ENCODE measurements around the gene NACA.

NACA gene

DNA sequence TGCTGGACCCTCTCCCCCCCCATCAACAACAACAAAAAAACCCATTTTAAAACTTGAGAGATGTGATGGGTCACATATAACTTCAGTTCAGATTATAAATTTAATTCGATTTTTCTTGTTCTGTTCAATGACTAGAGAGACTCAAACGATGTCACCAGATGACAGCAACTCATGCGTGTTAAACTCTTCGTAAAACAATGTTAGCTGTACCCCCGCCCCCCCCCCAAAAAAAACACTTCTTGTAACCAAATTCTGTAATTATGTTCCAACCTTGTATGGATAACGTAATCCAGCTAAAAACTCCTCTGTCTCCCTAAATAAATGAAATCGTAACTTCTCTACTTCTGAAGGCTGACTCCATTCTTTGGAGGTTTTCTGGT, 614 bp upstream of the NACA start (continued):
- no peak for TF ChIP-seq HOXA7 (CRISPR knock-in tag; IDR thresholded peaks at IDR 0.05; ENCODE audit: borderline replicate concordance)
- TF ChIP-seq ZBTB7A (tag by site-specific recombination; IDR thresholded peaks at IDR 0.05; ENCODE audit: low read depth), result 0 out of 2 replicates have a peak, but pooled peaks have one; percentile 10
- TF ChIP-seq, protein P1, sequence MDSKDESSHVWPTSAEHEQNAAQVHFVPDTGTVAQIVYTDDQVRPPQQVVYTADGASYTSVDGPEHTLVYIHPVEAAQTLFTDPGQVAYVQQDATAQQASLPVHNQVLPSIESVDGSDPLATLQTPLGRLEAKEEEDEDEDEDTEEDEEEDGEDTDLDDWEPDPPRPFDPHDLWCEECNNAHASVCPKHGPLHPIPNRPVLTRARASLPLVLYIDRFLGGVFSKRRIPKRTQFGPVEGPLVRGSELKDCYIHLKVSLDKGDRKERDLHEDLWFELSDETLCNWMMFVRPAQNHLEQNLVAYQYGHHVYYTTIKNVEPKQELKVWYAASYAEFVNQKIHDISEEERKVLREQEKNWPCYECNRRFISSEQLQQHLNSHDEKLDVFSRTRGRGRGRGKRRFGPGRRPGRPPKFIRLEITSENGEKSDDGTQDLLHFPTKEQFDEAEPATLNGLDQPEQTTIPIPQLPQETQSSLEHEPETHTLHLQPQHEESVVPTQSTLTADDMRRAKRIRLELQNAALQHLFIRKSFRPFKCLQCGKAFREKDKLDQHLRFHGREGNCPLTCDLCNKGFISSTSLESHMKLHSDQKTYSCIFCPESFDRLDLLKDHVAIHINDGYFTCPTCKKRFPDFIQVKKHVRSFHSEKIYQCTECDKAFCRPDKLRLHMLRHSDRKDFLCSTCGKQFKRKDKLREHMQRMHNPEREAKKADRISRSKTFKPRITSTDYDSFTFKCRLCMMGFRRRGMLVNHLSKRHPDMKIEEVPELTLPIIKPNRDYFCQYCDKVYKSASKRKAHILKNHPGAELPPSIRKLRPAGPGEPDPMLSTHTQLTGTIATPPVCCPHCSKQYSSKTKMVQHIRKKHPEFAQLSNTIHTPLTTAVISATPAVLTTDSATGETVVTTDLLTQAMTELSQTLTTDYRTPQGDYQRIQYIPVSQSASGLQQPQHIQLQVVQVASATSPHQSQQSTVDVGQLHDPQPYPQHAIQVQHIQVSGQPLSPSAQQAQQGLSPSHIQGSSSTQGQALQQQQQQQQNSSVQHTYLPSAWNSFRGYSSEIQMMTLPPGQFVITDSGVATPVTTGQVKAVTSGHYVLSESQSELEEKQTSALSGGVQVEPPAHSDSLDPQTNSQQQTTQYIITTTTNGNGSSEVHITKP (tag by site-specific recombination; IDR thresholded peaks at IDR 0.05), result 0 out of 2 replicates have a peak, but pooled peaks have one; percentile 46
- TF ChIP-seq ZNF555 (tag by site-specific recombination; conservative IDR thresholded peaks at IDR 0.05), result no peak
- no peak for TF ChIP-seq ZNF560 (tag by site-specific recombination; IDR thresholded peaks at IDR 0.05; ENCODE audit: borderline replicate concordance)
- TF ChIP-seq ATF2 (tag by site-specific recombination; IDR thresholded peaks at IDR 0.05; ENCODE audit: low read depth), result peak; percentile 85
- TF ChIP-seq ZNF341 (tag by site-specific recombination; IDR thresholded peaks at IDR 0.05; ENCODE audit: low read depth), result no peak
- TF ChIP-seq ZNF19 (tag by site-specific recombination; IDR thresholded peaks at IDR 0.05; ENCODE audit: low read depth), result no peak
- TF ChIP-seq ZNF423 (tag by site-specific recombination; IDR thresholded peaks at IDR 0.05), result no peak
- TF ChIP-seq ZNF623 (tag by site-specific recombination; IDR thresholded peaks at IDR 0.05), result no peak
- TF ChIP-seq ZNF747 (tag by site-specific recombination; IDR thresholded peaks at IDR 0.05), result no peak
- peak; percentile 63; the same call in 1 of the 2 replicates for TF ChIP-seq ZNF398 (tag by site-specific recombination; IDR thresholded peaks at IDR 0.05)
- TF ChIP-seq PRDM4 (tag by site-specific recombination; IDR thresholded peaks at IDR 0.05), result no peak
- TF ChIP-seq, protein P2, sequence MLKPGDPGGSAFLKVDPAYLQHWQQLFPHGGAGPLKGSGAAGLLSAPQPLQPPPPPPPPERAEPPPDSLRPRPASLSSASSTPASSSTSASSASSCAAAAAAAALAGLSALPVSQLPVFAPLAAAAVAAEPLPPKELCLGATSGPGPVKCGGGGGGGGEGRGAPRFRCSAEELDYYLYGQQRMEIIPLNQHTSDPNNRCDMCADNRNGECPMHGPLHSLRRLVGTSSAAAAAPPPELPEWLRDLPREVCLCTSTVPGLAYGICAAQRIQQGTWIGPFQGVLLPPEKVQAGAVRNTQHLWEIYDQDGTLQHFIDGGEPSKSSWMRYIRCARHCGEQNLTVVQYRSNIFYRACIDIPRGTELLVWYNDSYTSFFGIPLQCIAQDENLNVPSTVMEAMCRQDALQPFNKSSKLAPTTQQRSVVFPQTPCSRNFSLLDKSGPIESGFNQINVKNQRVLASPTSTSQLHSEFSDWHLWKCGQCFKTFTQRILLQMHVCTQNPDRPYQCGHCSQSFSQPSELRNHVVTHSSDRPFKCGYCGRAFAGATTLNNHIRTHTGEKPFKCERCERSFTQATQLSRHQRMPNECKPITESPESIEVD (tag by site-specific recombination; IDR thresholded peaks at IDR 0.05), result peak; percentile 86
- no peak for TF ChIP-seq ZSCAN16 (tag by site-specific recombination; IDR thresholded peaks at IDR 0.05)
- no peak for TF ChIP-seq ZNF311 (tag by site-specific recombination; IDR thresholded peaks at IDR 0.05; ENCODE audit: borderline replicate concordance)
- TF ChIP-seq INSM2 (tag by site-specific recombination; IDR thresholded peaks at IDR 0.05), result peak; percentile 42; the same call in 1 of the 2 replicates
- TF ChIP-seq SCRT1 (tag by site-specific recombination; IDR thresholded peaks at IDR 0.05; ENCODE audit: borderline replicate concordance), result no peak
- no peak for TF ChIP-seq ZBTB8A (tag by site-specific recombination; IDR thresholded peaks at IDR 0.05)
- TF ChIP-seq ZNF324 (tag by site-specific recombination; IDR thresholded peaks at IDR 0.05), result peak; percentile 13; the same call in 1 of the 2 replicates
- 0 out of 2 replicates have a peak, but pooled peaks have one; percentile 7 for TF ChIP-seq KLF8 (tag by site-specific recombination; IDR thresholded peaks at IDR 0.05)
- 0 out of 2 replicates have a peak, but pooled peaks have one; percentile 38 for TF ChIP-seq ZNF629 (tag by site-specific recombination; IDR thresholded peaks at IDR 0.05)
- no peak for TF ChIP-seq ZNF223 (tag by site-specific recombination; IDR thresholded peaks at IDR 0.05)
- TF ChIP-seq, protein P3, sequence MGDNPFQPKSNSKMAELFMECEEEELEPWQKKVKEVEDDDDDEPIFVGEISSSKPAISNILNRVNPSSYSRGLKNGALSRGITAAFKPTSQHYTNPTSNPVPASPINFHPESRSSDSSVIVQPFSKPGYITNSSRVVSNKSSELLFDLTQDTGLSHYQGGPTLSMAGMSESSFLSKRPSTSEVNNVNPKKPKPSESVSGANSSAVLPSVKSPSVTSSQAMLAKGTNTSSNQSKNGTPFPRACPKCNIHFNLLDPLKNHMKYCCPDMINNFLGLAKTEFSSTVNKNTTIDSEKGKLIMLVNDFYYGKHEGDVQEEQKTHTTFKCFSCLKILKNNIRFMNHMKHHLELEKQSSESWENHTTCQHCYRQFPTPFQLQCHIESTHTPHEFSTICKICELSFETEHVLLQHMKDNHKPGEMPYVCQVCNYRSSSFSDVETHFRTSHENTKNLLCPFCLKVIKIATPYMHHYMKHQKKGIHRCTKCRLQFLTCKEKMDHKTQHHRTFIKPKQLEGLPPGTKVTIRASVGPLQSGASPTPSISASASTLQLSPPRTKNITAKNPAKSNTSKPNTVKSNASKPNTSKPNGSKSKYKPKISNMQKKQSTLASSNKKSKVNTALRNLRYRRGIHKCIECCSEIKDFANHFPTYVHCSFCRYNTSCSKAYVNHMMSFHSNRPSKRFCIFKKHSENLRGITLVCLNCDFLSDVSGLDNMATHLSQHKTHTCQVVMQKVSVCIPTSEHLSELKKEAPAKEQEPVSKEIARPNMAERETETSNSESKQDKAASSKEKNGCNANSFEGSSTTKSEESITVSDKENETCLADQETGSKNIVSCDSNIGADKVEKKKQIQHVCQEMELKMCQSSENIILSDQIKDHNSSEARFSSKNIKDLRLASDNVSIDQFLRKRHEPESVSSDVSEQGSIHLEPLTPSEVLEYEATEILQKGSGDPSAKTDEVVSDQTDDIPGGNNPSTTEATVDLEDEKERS (tag by site-specific recombination; IDR thresholded peaks at IDR 0.05), result no peak

Data from HEK293 (cell line).